Measurements from ENCODE around the gene ARMC5. TPM values are rescaled to one million over a fixed set of nuclear protein-coding genes. Genes with fewer than 3 reads are reported as not detected.

The ARMC5 gene
- total and polyA plus RNA-seq, 10 of the 15 experiments (the other 5 are each of a cell fraction or from before 2014, with no cell fraction given) = 0.06 to 13.2 (median 5.6) TPM

DNA sequence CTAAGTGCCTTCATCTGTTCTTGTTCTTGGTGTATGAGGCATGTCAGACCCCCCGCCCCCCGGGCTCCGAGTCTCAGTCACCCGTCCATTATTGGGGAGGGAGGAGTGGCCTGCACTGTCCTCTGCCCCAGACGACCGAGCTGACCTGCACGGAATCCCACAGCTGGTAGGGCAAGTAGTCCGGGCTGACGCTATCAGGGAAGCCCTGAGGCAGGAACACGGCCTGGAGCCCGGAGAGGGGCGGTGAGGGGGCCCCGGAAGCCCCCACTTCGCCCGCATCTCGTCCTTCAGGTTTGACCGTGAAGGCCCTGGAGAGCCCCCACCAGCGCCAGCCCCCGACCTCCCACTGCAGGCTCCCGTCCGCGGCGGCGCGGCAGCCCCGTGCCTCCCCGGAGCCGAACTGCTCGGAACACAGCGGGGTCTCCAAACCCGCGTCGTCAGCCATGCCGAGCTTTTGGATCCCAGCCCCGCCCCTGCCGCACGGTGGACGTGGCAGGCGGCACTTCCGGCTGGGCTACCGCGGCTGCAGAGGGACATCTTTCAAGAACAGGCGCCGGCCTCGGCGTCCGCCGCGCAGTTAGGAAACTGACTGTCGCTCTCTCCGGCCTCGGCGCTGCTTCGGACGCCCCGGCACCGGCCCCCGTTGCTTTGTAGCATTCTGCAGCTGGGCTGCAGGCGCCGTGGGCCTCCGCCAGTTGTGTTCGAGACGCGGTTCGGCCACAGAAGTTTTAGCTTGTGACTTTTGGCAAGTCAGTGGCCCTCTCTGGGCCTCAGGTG is 48.8 kb downstream of the ARMC5 start, which contains the start of gene RUSF1:
RUSF1 (minus strand) TSS at position 463 of the 777 bp plus-strand sequence; CDS start at position 445, 18 bp downstream.
- Histone ChIP-seq H3K4me3 (peak within 1 kb of the TSS; percentile 90), H3K27me3 (replicated peaks in 1 of 2; ENCODE audit: control insufficient read depth in 2 of 2, insufficient read depth in 2 of 2, low read length in 1 of 2) (no peaks in the 10 kb centered on the region), H3K4me1 (ENCODE audit: control insufficient read depth, insufficient read depth, low read length) (peaks cover 14% of the 10 kb centered on the region), H2AFZ (ENCODE audit: control insufficient read depth, low read depth, low read length) (peak within 1 kb of the TSS; percentile 89), H3K27ac (ENCODE audit: control insufficient read depth, insufficient read depth) (peak within 1 kb of the TSS; percentile 92), H3K9ac (ENCODE audit: control insufficient read depth, insufficient read depth, low read length) (peak within 1 kb of the TSS; percentile 98), H4K20me1 (ENCODE audit: control insufficient read depth, insufficient read depth) (no peaks in the 10 kb centered on the region), H3K36me3 (ENCODE audit: control insufficient read depth in 2 of 2, insufficient read depth in 2 of 2, low read length in 1 of 2) (no peaks in the 10 kb centered on the region; a peak in 1 of 4 replicates), H3K9me3 (replicated peaks; ENCODE audit: control insufficient read depth, insufficient read depth, low read length) (no peaks in the 10 kb centered on the region; the same call in 2 of the 3 replicates), H3K4me2 (ENCODE audit: control insufficient read depth, insufficient read depth) (peak within 1 kb of the TSS; percentile 91), H3K79me2 (ENCODE audit: control insufficient read depth, insufficient read depth, low read length) (peaks cover 26% of the 10 kb centered on the region)
- DNase-seq (ENCODE audit: low read depth, low spot score) (peak; percentile 33), ATAC-seq (peak; percentile 89), FAIRE-seq (peak; percentile 65)
- TSS peak; percentile 83 for BruUV-seq (replicated peaks)
- 1% methylated on average over 65 of the region's 65 CpGs for WGBS (ENCODE audit: insufficient coverage, insufficient replicate concordance, low lambda C conversion rate, missing lambda C conversion rate)
- ChIA-PET CTCF (interaction anchor here (0.6 to 3.1 kb wide), 3 partner anchors 47 to 206 kb away, joined by 3 to 25 read pairs (median 5); partner anchors contain the start of gene ARMC5), SMC1A (ENCODE audit: uncharacterized antibody, unreplicated experiment) (interaction anchor here (1.3 kb wide), 1 partner anchor 366 kb away, joined by 4 read pairs; the partner anchor contains the start of gene ZNF267), RAD21 (ENCODE audit: unreplicated experiment) (interaction anchor here (1.0 kb wide), 1 partner anchor 48 kb away, joined by 3 read pairs; no protein-coding TSS in a partner anchor), POLR2A (interaction anchor here (1.0 to 1.6 kb wide), 4 partner anchors 21 to 365 kb away, joined by 3 to 6 read pairs (median 4); partner anchors contain the start of gene ZNF267)
- in situ Hi-C loops (cut with MboI) = no loop called here
- intact Hi-C loops (cut with micrococcal nuclease; ENCODE audit: unreplicated experiment) = loop anchor here (5.0 to 10.0 kb wide), 3 partner anchors 51 to 204 kb away; partner anchors contain the start of gene ARMC5
- TF ChIP-seq SIN3A (IDR thresholded peaks at IDR 0.05; ENCODE audit: low read depth, low read length) (peak; percentile 89), ZNF217 (IDR thresholded peaks at IDR 0.05) (no peak), HCFC1 (IDR thresholded peaks at IDR 0.05; ENCODE audit: low read length) (peak; percentile 71), RELA (IDR thresholded peaks at IDR 0.05; ENCODE audit: borderline replicate concordance, partially characterized antibody) (peak; percentile 37), NKRF (conservative IDR thresholded peaks at IDR 0.05) (peak; percentile 49), MEF2B (IDR thresholded peaks at IDR 0.05; ENCODE audit: partially characterized antibody, poor library complexity, severe bottlenecking) (peak; percentile 7), NFIC (IDR thresholded peaks at IDR 0.05; ENCODE audit: low read depth, low read length) (peak; percentile 46; the same call in 1 of the 2 replicates), FOS (IDR thresholded peaks at IDR 0.05; ENCODE audit: borderline replicate concordance, extremely low read depth, insufficient read length) (no peak), TCF7 (IDR thresholded peaks at IDR 0.05; ENCODE audit: borderline replicate concordance) (no peak), FOXM1 (IDR thresholded peaks at IDR 0.05; ENCODE audit: low read depth, low read length) (no peak), YY1 (IDR thresholded peaks at IDR 0.05; ENCODE audit: low read depth, low read length) (peak; percentile 93), BACH1 (IDR thresholded peaks at IDR 0.05; ENCODE audit: borderline replicate concordance) (no peak), TBL1XR1 (IDR thresholded peaks at IDR 0.05; ENCODE audit: low read depth, low read length) (no peak), CREB1 (IDR thresholded peaks at IDR 0.05; ENCODE audit: low read depth) (peak; percentile 83), STAT1 (conservative IDR thresholded peaks at IDR 0.05) (no peak; the same call in 1 of the 2 replicates), RCOR1 (conservative IDR thresholded peaks at IDR 0.05; ENCODE audit: low read depth, low read length) (peak; percentile 74; the same call in 1 of the 2 replicates), JUNB (IDR thresholded peaks at IDR 0.05) (no peak), POU2F2 (IDR thresholded peaks at IDR 0.05; ENCODE audit: borderline replicate concordance, low read depth, low read length) (peak; percentile 82), ATF2 (IDR thresholded peaks at IDR 0.05; ENCODE audit: low read length) (peak; percentile 18; the same call in 1 of the 2 replicates), GATAD2B (conservative IDR thresholded peaks at IDR 0.05; ENCODE audit: low read depth) (peak; percentile 67; the same call in 1 of the 2 replicates)
- TF ChIP-seq, protein P1, sequence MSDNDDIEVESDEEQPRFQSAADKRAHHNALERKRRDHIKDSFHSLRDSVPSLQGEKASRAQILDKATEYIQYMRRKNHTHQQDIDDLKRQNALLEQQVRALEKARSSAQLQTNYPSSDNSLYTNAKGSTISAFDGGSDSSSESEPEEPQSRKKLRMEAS (IDR thresholded peaks at IDR 0.05; ENCODE audit: low read depth, low read length) = peak; percentile 87

Data from GM12878 (cell line).